Caco-2 (cell line): ENCODE measurements around the gene ASXL1. TPM values are rescaled to one million over a fixed set of nuclear protein-coding genes. Genes with fewer than 3 reads are reported as not detected.

ENCODE experiments used
- BruUV-seq: library from RNA; stranded (reverse); fragments of 400-500 nt; replicated peaks from 2 replicates; lab custom pipeline; 2021; lab: Mats Ljungman, UMichigan
- CTCF ChIA-PET: fragments of 300-600 bp; sonication (Branson Sonifier 250); formaldehyde crosslinking; loops from one replicate; lab custom pipeline; 2022; ENCODE audit warnings: antibody characterized with exemption; lab: Charles Lee
- POLR2A ChIA-PET: fragments of 300-600 bp; sonication (Branson Sonifier 250); formaldehyde crosslinking; loops from one replicate; lab custom pipeline; 2022; ENCODE audit warnings: antibody characterized with exemption; lab: Charles Lee
- DNase-seq, 2 experiments: peaks; one replicate each; pipeline versions ENCODE4 v3.0.0 to v3.0.0-alpha.2; 2020 to 2022
- H3K27me3 ChIP-seq: replicated peaks from 2 replicates; pipeline ENCODE4 v1.6.0; 2011; ENCODE audit warnings: low read length; ENCODE audit not compliant: control insufficient read depth, insufficient read depth
- H3K36me3 ChIP-seq: 2 replicates; pipeline ENCODE4 v1.5.1; 2011; ENCODE audit warnings: low read length; ENCODE audit not compliant: control insufficient read depth, insufficient read depth
- H3K4me1 ChIP-seq: fragments of 250-450 bp; sonication (Bioruptor Pico); 2 replicates; pipeline ENCODE4 v1.5.1; 2020; ENCODE audit warnings: mild to moderate bottlenecking
- H3K4me3 ChIP-seq: 2 replicates; pipeline ENCODE4 v1.5.1; 2011; ENCODE audit warnings: low read depth, mild to moderate bottlenecking, control low read depth, low read length
- H3K9me3 ChIP-seq: fragments of 250-450 bp; sonication (Bioruptor Pico); 2 replicates; pipeline ENCODE4 v1.5.1; 2020; ENCODE audit warnings: mild to moderate bottlenecking, moderate library complexity
- H3K27ac Mint-ChIP-seq: one replicate; pipeline ENCODE4 v1.8.0; 2022; ENCODE audit warnings: mixed read lengths; ENCODE audit not compliant: unreplicated experiment
- H3K27me3 Mint-ChIP-seq: one replicate; pipeline ENCODE4 v1.8.0; 2022; ENCODE audit warnings: mixed read lengths; ENCODE audit not compliant: insufficient read depth, unreplicated experiment
- H3K36me3 Mint-ChIP-seq: one replicate; pipeline ENCODE4 v1.8.0; 2022; ENCODE audit warnings: mild to moderate bottlenecking, mixed read lengths; ENCODE audit not compliant: insufficient read depth, unreplicated experiment
- H3K4me1 Mint-ChIP-seq: one replicate; pipeline ENCODE4 v1.8.0; 2022; ENCODE audit warnings: low read depth, mixed read lengths; ENCODE audit not compliant: unreplicated experiment
- H3K4me3 Mint-ChIP-seq: one replicate; pipeline ENCODE4 v1.8.0; 2022; ENCODE audit warnings: mild to moderate bottlenecking, moderate library complexity, mixed read lengths; ENCODE audit not compliant: unreplicated experiment
- H3K9me3 Mint-ChIP-seq: one replicate; pipeline ENCODE4 v1.8.0; 2022; ENCODE audit warnings: mixed read lengths; ENCODE audit not compliant: unreplicated experiment
- CTCF ChIP-seq, 2 experiments: fragments of 200-600 bp in 1 of 2; IDR thresholded peaks; 1 replicate in 1 of 2; 2 replicates in 1 of 2; pipeline versions ENCODE4 v1.5.1 to v1.8.0; 2011 to 2022; ENCODE audit warnings: antibody characterized with exemption in 1 of 2, control low read depth in 1 of 2, inconsistent platforms in 1 of 2, low read depth in 1 of 2, low read length in 1 of 2, mild to moderate bottlenecking in 1 of 2, moderate library complexity in 1 of 2; ENCODE audit not compliant: insufficient read depth in 1 of 2, severe bottlenecking in 1 of 2, unreplicated experiment in 1 of 2
- intact Hi-C: fragments of 100-400 bp; cut with micrococcal nuclease; formaldehyde crosslinking; loops from one replicate; pipeline ENCODE4 v1.10.0; 2022; ENCODE audit not compliant: unreplicated experiment
- total RNA-seq: library from RNA; stranded (reverse); gene quantifications from 2 replicates; pipeline ENCODE4 v1.2.3, GENCODE V29; 2022

ASXL1 gene
- total RNA-seq, 1 experiment from 2014 or later = 226 TPM

GRCh38 chr20:32397567-32398084 lies 39.5 kb downstream of the ASXL1 start:
- BruUV-seq = no TSS peak
- H3K36me3 ChIP-seq = peaks cover 1% of the 10 kb centered on the region; the same call in 1 of the 2 replicates
- intact Hi-C loops = no loop called here
- no peak overlapping the region for H3K4me3 ChIP-seq
- Mint-ChIP-seq H3K27me3 (no peaks in the 10 kb centered on the region), H3K4me1 (no peaks in the 10 kb centered on the region), H3K36me3 (peaks cover 73% of the 10 kb centered on the region), H3K9me3 (no peaks in the 10 kb centered on the region), H3K27ac (no peak overlapping the region), H3K4me3 (no peak overlapping the region)
- no peaks in the 10 kb centered on the region for H3K4me1 ChIP-seq
- ChIA-PET POLR2A (no interaction called here), CTCF (no interaction called here)
- H3K9me3 ChIP-seq = no peaks in the 10 kb centered on the region
- no peaks in the 10 kb centered on the region for H3K27me3 ChIP-seq
- no peak for TF ChIP-seq CTCF (IDR thresholded peaks at IDR 0.05; ENCODE audit: insufficient read depth in 1 of 2, low read depth in 1 of 2, low read length in 1 of 2, severe bottlenecking in 1 of 2, unreplicated experiment in 1 of 2)
- DNase-seq = no peak

DNA sequence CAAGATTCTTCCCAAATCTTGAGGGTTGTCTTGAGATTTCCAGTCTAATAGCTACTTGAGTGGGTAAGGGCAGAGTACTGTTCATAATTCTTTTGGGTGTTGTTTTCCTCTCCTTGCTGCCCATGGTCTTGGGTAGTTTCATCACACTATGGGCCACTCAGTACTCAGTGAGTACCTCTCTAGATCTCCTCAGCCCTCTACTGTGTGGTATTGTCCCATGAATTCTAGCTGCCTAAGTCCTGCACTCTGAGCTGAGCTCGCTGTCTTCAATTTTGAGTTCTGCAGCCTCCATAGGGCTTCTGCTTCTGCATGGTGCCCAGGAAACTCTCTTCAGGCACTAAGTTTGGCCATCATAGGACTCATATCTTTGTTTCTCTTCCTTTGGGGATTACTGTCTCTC lies 42.3 kb downstream of the ASXL1 start:
- CTCF ChIA-PET = interaction anchor here (0.5 kb wide), 1 partner anchor 581 kb away, joined by 4 read pairs; no protein-coding TSS in a partner anchor
- Mint-ChIP-seq H3K4me1 (peaks cover 7% of the 10 kb centered on the region), H3K36me3 (peaks cover 49% of the 10 kb centered on the region), H3K9me3 (no peaks in the 10 kb centered on the region), H3K27me3 (no peaks in the 10 kb centered on the region), H3K4me3 (no peak overlapping the region), H3K27ac (peak overlapping the region; percentile 6)
- no peaks in the 10 kb centered on the region for H3K36me3 ChIP-seq
- intact Hi-C loops = no loop called here
- POLR2A ChIA-PET = no interaction called here
- no peaks in the 10 kb centered on the region for H3K4me1 ChIP-seq
- TF ChIP-seq CTCF (IDR thresholded peaks at IDR 0.05; ENCODE audit: insufficient read depth in 1 of 2, low read depth in 1 of 2, low read length in 1 of 2, severe bottlenecking in 1 of 2, unreplicated experiment in 1 of 2) = no peak
- no peaks in the 10 kb centered on the region for H3K9me3 ChIP-seq
- no TSS peak for BruUV-seq
- H3K4me3 ChIP-seq = no peak overlapping the region
- H3K27me3 ChIP-seq = no peaks in the 10 kb centered on the region
- DNase-seq = no peak

GRCh38 chr20:32404017-32404416 lies 45.9 kb downstream of the ASXL1 start:
- BruUV-seq = no TSS peak

More at GRCh38 chr20:32404017-32404416, 45.9 kb downstream of the ASXL1 start:
- Mint-ChIP-seq H3K4me3 (no peak overlapping the region), H3K27ac (no peak overlapping the region), H3K4me1 (peaks cover 7% of the 10 kb centered on the region), H3K36me3 (peaks cover 44% of the 10 kb centered on the region), H3K9me3 (no peaks in the 10 kb centered on the region), H3K27me3 (no peaks in the 10 kb centered on the region)
- Histone ChIP-seq H3K4me1 (no peaks in the 10 kb centered on the region), H3K27me3 (no peaks in the 10 kb centered on the region), H3K36me3 (peaks cover 5% of the 10 kb centered on the region), H3K4me3 (no peak overlapping the region), H3K9me3 (no peaks in the 10 kb centered on the region)
- TF ChIP-seq CTCF (IDR thresholded peaks at IDR 0.05; ENCODE audit: insufficient read depth in 1 of 2, low read depth in 1 of 2, low read length in 1 of 2, severe bottlenecking in 1 of 2, unreplicated experiment in 1 of 2) = no peak
- DNase-seq = no peak
- CTCF ChIA-PET = no interaction called here
- POLR2A ChIA-PET = no interaction called here
- intact Hi-C loops = no loop called here
